Measurements from ENCODE around the gene AUTS2.

Gene AUTS2

DNA sequence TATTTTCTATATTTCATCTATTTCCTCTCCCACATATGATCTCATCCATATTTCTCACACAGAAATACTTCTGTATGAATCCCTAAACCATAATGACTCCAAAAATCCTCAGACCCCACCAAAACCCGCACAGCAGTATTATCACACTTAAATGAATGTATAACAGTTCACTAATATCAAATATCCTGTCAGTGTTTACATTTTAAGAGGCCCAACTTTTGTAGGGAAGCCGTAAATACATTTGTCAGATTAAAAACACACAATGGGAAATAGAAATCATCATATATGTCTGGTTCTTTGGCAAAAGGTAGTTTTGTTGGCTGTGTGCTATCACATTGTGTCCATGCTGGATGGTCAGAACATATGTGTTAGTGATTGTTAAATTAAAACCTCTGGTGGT is 4.2 kb downstream of the AUTS2 start:
- no peaks in the 10 kb centered on the region for H3K27me3 ChIP-seq (ENCODE audit: insufficient read depth, low read length)
- H3K4me3 ChIP-seq (ENCODE audit: low read depth, low read length, poor library complexity, severe bottlenecking): peak overlapping the region; percentile 83
- 0 out of 2 replicates have a peak, but pooled peaks cover 2% of the 10 kb centered on the region for H4K20me1 ChIP-seq (ENCODE audit: insufficient read depth, low read length)
- H3K9ac ChIP-seq (ENCODE audit: low read length): peak overlapping the region; percentile 10
- no peak overlapping the region for H2AFZ ChIP-seq (ENCODE audit: low read length)
- H3K27ac ChIP-seq (ENCODE audit: low read depth, low read length, poor library complexity, severe bottlenecking): peak overlapping the region; percentile 73
- no peaks in the 10 kb centered on the region for H3K9me3 ChIP-seq (ENCODE audit: low read length)
- H3K36me3 ChIP-seq (ENCODE audit: insufficient read depth, low read length): peaks cover 3% of the 10 kb centered on the region
- no peak for TF ChIP-seq EZH2 (IDR thresholded peaks at IDR 0.05; ENCODE audit: borderline replicate concordance, low read length)
- TF ChIP-seq, protein P1, sequence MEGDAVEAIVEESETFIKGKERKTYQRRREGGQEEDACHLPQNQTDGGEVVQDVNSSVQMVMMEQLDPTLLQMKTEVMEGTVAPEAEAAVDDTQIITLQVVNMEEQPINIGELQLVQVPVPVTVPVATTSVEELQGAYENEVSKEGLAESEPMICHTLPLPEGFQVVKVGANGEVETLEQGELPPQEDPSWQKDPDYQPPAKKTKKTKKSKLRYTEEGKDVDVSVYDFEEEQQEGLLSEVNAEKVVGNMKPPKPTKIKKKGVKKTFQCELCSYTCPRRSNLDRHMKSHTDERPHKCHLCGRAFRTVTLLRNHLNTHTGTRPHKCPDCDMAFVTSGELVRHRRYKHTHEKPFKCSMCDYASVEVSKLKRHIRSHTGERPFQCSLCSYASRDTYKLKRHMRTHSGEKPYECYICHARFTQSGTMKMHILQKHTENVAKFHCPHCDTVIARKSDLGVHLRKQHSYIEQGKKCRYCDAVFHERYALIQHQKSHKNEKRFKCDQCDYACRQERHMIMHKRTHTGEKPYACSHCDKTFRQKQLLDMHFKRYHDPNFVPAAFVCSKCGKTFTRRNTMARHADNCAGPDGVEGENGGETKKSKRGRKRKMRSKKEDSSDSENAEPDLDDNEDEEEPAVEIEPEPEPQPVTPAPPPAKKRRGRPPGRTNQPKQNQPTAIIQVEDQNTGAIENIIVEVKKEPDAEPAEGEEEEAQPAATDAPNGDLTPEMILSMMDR (IDR thresholded peaks at IDR 0.05; ENCODE audit: low read length): no peak
- no peaks in the 10 kb centered on the region; the same call in 1 of the 2 replicates for H3F3A ChIP-seq (ENCODE audit: insufficient read depth, low read length)
- H3K79me2 ChIP-seq (ENCODE audit: insufficient read depth, low read length): peaks cover 90% of the 10 kb centered on the region
- H3K4me2 ChIP-seq (ENCODE audit: low read length): peak overlapping the region; percentile 82
- H3K9me2 ChIP-seq (ENCODE audit: low read depth, low read length): no peaks in the 10 kb centered on the region
- peaks cover 68% of the 10 kb centered on the region for H3K4me1 ChIP-seq (ENCODE audit: insufficient read depth, low read length, severe bottlenecking)

DNA sequence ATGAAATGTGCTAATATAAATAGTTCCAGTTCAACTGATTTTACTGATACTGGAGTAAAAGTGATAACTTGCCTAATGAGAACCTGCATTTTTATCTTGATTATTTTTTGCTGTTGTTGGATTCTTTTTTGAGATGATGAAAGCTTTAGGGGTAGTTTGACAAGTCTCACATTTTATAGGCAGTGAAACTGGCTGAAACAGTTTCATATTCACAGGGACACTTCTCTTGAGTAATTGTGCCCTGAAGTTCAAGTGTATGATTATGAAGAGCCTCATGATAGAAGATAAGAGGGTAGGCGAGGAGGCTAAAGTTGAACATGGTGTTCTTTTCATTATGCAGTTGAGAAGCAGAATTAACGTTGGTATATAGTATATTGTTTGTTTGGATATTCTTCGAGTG is 5.1 kb downstream of the AUTS2 start:
- Histone ChIP-seq H3K4me2 (ENCODE audit: low read length) (peak overlapping the region; percentile 82), H4K20me1 (ENCODE audit: insufficient read depth, low read length) (0 out of 2 replicates have a peak, but pooled peaks cover 2% of the 10 kb centered on the region), H3F3A (ENCODE audit: insufficient read depth, low read length) (no peaks in the 10 kb centered on the region; the same call in 1 of the 2 replicates), H3K9me3 (ENCODE audit: low read length) (no peaks in the 10 kb centered on the region), H3K9ac (ENCODE audit: low read length) (peak overlapping the region; percentile 10; the same call in 1 of the 2 replicates), H3K27ac (ENCODE audit: low read depth, low read length, poor library complexity, severe bottlenecking) (peak overlapping the region; percentile 73), H3K36me3 (ENCODE audit: insufficient read depth, low read length) (peaks cover 3% of the 10 kb centered on the region), H3K4me1 (ENCODE audit: insufficient read depth, low read length, severe bottlenecking) (peaks cover 74% of the 10 kb centered on the region), H2AFZ (ENCODE audit: low read length) (no peak overlapping the region), H3K27me3 (ENCODE audit: insufficient read depth, low read length) (no peaks in the 10 kb centered on the region), H3K79me2 (ENCODE audit: insufficient read depth, low read length) (peaks cover 98% of the 10 kb centered on the region), H3K9me2 (ENCODE audit: low read depth, low read length) (no peaks in the 10 kb centered on the region), H3K4me3 (ENCODE audit: low read depth, low read length, poor library complexity, severe bottlenecking) (peak overlapping the region; percentile 83)
- no peak for TF ChIP-seq EZH2 (IDR thresholded peaks at IDR 0.05; ENCODE audit: borderline replicate concordance, low read length)
- TF ChIP-seq, protein P1 (IDR thresholded peaks at IDR 0.05; ENCODE audit: low read length): no peak

- peak overlapping the region; percentile 83 for H3K4me3 ChIP-seq (ENCODE audit: low read depth, low read length, poor library complexity, severe bottlenecking)
- H3K27ac ChIP-seq (ENCODE audit: low read depth, low read length, poor library complexity, severe bottlenecking): peak overlapping the region; percentile 73
- TF ChIP-seq, protein P1 (IDR thresholded peaks at IDR 0.05; ENCODE audit: low read length): no peak
- TF ChIP-seq EZH2 (IDR thresholded peaks at IDR 0.05; ENCODE audit: borderline replicate concordance, low read length): no peak
- peak overlapping the region; percentile 82 for H3K4me2 ChIP-seq (ENCODE audit: low read length)
- 0 out of 2 replicates have a peak, but pooled peaks cover 2% of the 10 kb centered on the region for H4K20me1 ChIP-seq (ENCODE audit: insufficient read depth, low read length)
- no peak overlapping the region for H2AFZ ChIP-seq (ENCODE audit: low read length)
- H3K4me1 ChIP-seq (ENCODE audit: insufficient read depth, low read length, severe bottlenecking): peaks cover 81% of the 10 kb centered on the region
- H3K9me3 ChIP-seq (ENCODE audit: low read length): no peaks in the 10 kb centered on the region
- peak overlapping the region; percentile 10; the same call in 1 of the 2 replicates for H3K9ac ChIP-seq (ENCODE audit: low read length)
- no peaks in the 10 kb centered on the region; the same call in 1 of the 2 replicates for H3F3A ChIP-seq (ENCODE audit: insufficient read depth, low read length)
- no peaks in the 10 kb centered on the region for H3K27me3 ChIP-seq (ENCODE audit: insufficient read depth, low read length)
- H3K36me3 ChIP-seq (ENCODE audit: insufficient read depth, low read length): peaks cover 3% of the 10 kb centered on the region
- H3K79me2 ChIP-seq (ENCODE audit: insufficient read depth, low read length): peaks cover 100% of the 10 kb centered on the region
- no peaks in the 10 kb centered on the region for H3K9me2 ChIP-seq (ENCODE audit: low read depth, low read length)
Measured at GRCh38 chr7:69603937-69604494, 5.7 kb downstream of the AUTS2 start.

Data from OCI-LY1 (cell line).